K562 (cell line): Measurements from ENCODE around the gene LDLR. TPM values are rescaled to one million over a fixed set of nuclear protein-coding genes. Genes with fewer than 3 reads are reported as not detected.
A peak's percentile ranks its signal among the peaks of the same experiment; 100 is the strongest.

ENCODE experiments used
- ATAC-seq: fragments of 200-7000 bp; cut with Tn5 transposase; 3 replicates; pipeline ENCODE4 v1.9.1; 2020; ENCODE audit warnings: moderate library complexity
- BruUV-seq: library from RNA; stranded (reverse); fragments of 400-500 nt; replicated peaks from 2 replicates; lab custom pipeline; 2021; lab: Mats Ljungman, UMichigan
- CTCF ChIA-PET: fragments of 300-600 bp; formaldehyde crosslinking; extraction: SDS; loops from one replicate; lab custom pipeline; 2021; ENCODE audit warnings: low intra/inter-chr PET ratio; lab: Yijun Ruan, JAX
- POLR2A ChIA-PET: fragments of 300-600, 350-650 bp; sonication (Branson Sonifier 250); formaldehyde crosslinking; extraction: SDS; loops from one replicate; lab custom pipeline; 2021; ENCODE audit warnings: antibody characterized with exemption, inconsistent platforms; lab: Yijun Ruan, JAX
- DNase-seq, 4 experiments: peaks; one replicate each; pipeline versions ENCODE4 v3.0.0 to v3.0.0-alpha.2; 2011 to 2018; ENCODE audit warnings: low spot score in 3 of 4, mixed read lengths in 3 of 4; ENCODE audit errors: extremely low read depth in 1 of 4
- FAIRE-seq: peaks from 2 replicates; lab custom pipeline; 2011; peaks lifted over from hg19 to GRCh38; lab: Jason Lieb, UNC
- H2AFZ ChIP-seq: 2 replicates; pipeline ENCODE4 v1.6.0; 2011; ENCODE audit warnings: low read depth, low read length, control low read depth, inconsistent platforms
- H3K27ac ChIP-seq: fragments of 200-600 bp; 3 replicates; pipeline ENCODE4 v1.8.0; 2011; ENCODE audit warnings: low read depth, mild to moderate bottlenecking, control low read depth, inconsistent platforms, low read length, moderate library complexity, mixed read lengths; ENCODE audit errors: extremely low read depth
- H3K27me3 ChIP-seq, 2 experiments: fragments of 300-600 bp in 1 of 2; 2 replicates in 1 of 2; 3 replicates in 1 of 2; pipeline versions ENCODE4 v1.6.0 to v1.8.0; 2011; ENCODE audit warnings: inconsistent platforms in 2 of 2, low read length in 2 of 2, mild to moderate bottlenecking in 1 of 2, mixed read lengths in 1 of 2, moderate library complexity in 1 of 2; ENCODE audit not compliant: control insufficient read depth in 2 of 2, insufficient read depth in 2 of 2
- H3K36me3 ChIP-seq: fragments of 300-600 bp; 3 replicates; pipeline ENCODE4 v1.8.0; 2011; ENCODE audit warnings: mild to moderate bottlenecking, low read length, inconsistent platforms; ENCODE audit not compliant: control insufficient read depth, insufficient read depth
- H3K4me1 ChIP-seq, 2 experiments: fragments of 200-600 bp in 1 of 2; replicated peaks in 1 of 2; 2 replicates in 1 of 2; 3 replicates in 1 of 2; pipeline versions ENCODE4 v1.5.1 to v1.8.0; 2011; ENCODE audit warnings: inconsistent platforms in 2 of 2, low read length in 2 of 2, mild to moderate bottlenecking in 1 of 2, mixed read lengths in 1 of 2, moderate library complexity in 1 of 2; ENCODE audit not compliant: control insufficient read depth in 2 of 2, insufficient read depth in 2 of 2
- H3K4me2 ChIP-seq: 2 replicates; pipeline ENCODE4 v1.6.1; 2011; ENCODE audit warnings: low read length, control low read depth, inconsistent platforms, mixed read lengths; ENCODE audit not compliant: insufficient read depth
- H3K4me3 ChIP-seq: fragments of 200-600 bp; sonication (generic), shearing (Covaris generic); 2 replicates; pipeline ENCODE4 v1.5.1; 2016; ENCODE audit warnings: control low read depth, inconsistent platforms
- H3K79me2 ChIP-seq: fragments of 200-600 bp; 3 replicates; pipeline ENCODE4 v1.8.0; 2011; ENCODE audit warnings: low read length, inconsistent platforms; ENCODE audit not compliant: control insufficient read depth, insufficient read depth
- H3K9ac ChIP-seq, 2 experiments: 2 replicates each; pipeline versions ENCODE4 v1.6.0 to v1.6.1; 2011; ENCODE audit warnings: low read depth in 2 of 2, low read length in 2 of 2, control low read depth in 1 of 2, inconsistent platforms in 1 of 2, mild to moderate bottlenecking in 1 of 2, mixed read lengths in 1 of 2; ENCODE audit not compliant: insufficient read depth in 1 of 2
- H3K9me1 ChIP-seq: one replicate; pipeline ENCODE4 v1.6.0; 2011; ENCODE audit warnings: inconsistent platforms, mild to moderate bottlenecking, low read length, moderate library complexity; ENCODE audit not compliant: control insufficient read depth, insufficient read depth
- H3K9me3 ChIP-seq: replicated peaks from 2 replicates; pipeline ENCODE4 v1.5.1; 2011; ENCODE audit warnings: low read depth, low read length, inconsistent platforms; ENCODE audit not compliant: control insufficient read depth, insufficient read depth
- H4K20me1 ChIP-seq: replicated peaks from 2 replicates; pipeline ENCODE4 v1.6.1; 2011; ENCODE audit warnings: low read length, inconsistent platforms, mixed read lengths; ENCODE audit not compliant: control insufficient read depth, insufficient read depth
- DDX20 ChIP-seq: fragments of 450-650 bp; IDR thresholded peaks from 2 replicates; pipeline ENCODE4 v1.6.1; 2016; ENCODE audit warnings: missing genetic modification characterization, low read depth, mild to moderate bottlenecking, missing compliant biosample characterization, moderate library complexity
- MYBL2 ChIP-seq, 2 experiments: fragments of 450-650 bp in 1 of 2; sonication (generic) in 1 of 2; formaldehyde crosslinking in 1 of 2; IDR thresholded peaks; 2 replicates each; pipeline versions ENCODE4 v1.6.1 to v1.8.1; 2017 to 2022; ENCODE audit warnings: borderline replicate concordance in 1 of 2, inconsistent platforms in 1 of 2, low read depth in 1 of 2, mild to moderate bottlenecking in 1 of 2, missing genetic modification reagents in 1 of 2, moderate library complexity in 1 of 2
- NFIC ChIP-seq: fragments of 450-650 bp; IDR thresholded peaks from 2 replicates; pipeline ENCODE4 v1.6.1; 2017; ENCODE audit warnings: mild to moderate bottlenecking, inconsistent platforms
- RBM39 ChIP-seq: fragments of 200-400 bp; formaldehyde crosslinking; optimal IDR thresholded peaks from 2 replicates; pipeline ENCODE3; 2018; ENCODE audit warnings: low read depth, low read length
- ZNF431 ChIP-seq: sonication (generic); formaldehyde crosslinking; IDR thresholded peaks from 2 replicates; pipeline ENCODE4 v1.8.0; 2022; ENCODE audit warnings: mild to moderate bottlenecking, missing genetic modification reagents
- WGBS: fragments of 100-300 bp; shearing (Covaris generic); methylation state at CpG from one replicate; pipeline ENCODE4 v1.1.6; 2016; ENCODE audit warnings: low coverage, mixed read lengths; ENCODE audit not compliant: insufficient coverage; ENCODE audit errors: missing lambda C conversion rate; 5-methylcytosine and 5-hydroxymethylcytosine counted together
- in situ Hi-C: fragments of 300-500 bp; cut with MboI; formaldehyde crosslinking; loops from 4 replicates; pipeline ENCODE4 v1.15.0; 2018; ENCODE audit warnings: inconsistent platforms, mixed read lengths
- intact Hi-C: fragments of 100-400 bp; cut with micrococcal nuclease; formaldehyde crosslinking; loops from 2 replicates; pipeline ENCODE4 v1.14.2; 2022
- polyA plus RNA-seq, 8 experiments: library from polyadenylated mRNA; depleted of rRNA in 4 of 8; stranded (reverse) in 5 of 8; unstranded in 3 of 8; fragments of >200 nt; fragmentation: Nextera tagmentation in 2 of 8; fragmentation: Illumina TruSeq in 1 of 8; extraction: Ambion mirVana in 2 of 8; extraction: Trizol in 1 of 8; gene quantifications; 2 replicates each; pipeline versions ENCODE4 v1.2.1 to v1.2.3, GENCODE V29; 2011 to 2014; ENCODE audit warnings: inconsistent platforms in 1 of 8, missing spikeins in 1 of 8
- total RNA-seq, 7 experiments: library from RNA; depleted of rRNA in 6 of 7; stranded (reverse); fragments of >200 nt in 6 of 7; fragmentation: Illumina TruSeq in 2 of 7; extraction: Trizol in 2 of 7; gene quantifications; 2 replicates each; pipeline versions ENCODE4 v1.2.1 to v1.2.3, GENCODE V29; 2011 to 2021; ENCODE audit warnings: low replicate concordance in 1 of 7
- TF ChIP-seq, protein P1 (sequence below): fragments of 450-650 bp; IDR thresholded peaks from 2 replicates; pipeline ENCODE4 v1.6.1; 2016; ENCODE audit warnings: low read depth
- TF ChIP-seq, protein P2 (sequence below): sonication (generic); formaldehyde crosslinking; IDR thresholded peaks from 2 replicates; pipeline ENCODE4 v1.8.0; 2023; ENCODE audit warnings: mild to moderate bottlenecking, missing genetic modification reagents

Gene LDLR
- total and polyA plus RNA-seq, 9 of the 15 experiments (the other 6 are each of a cell fraction or from before 2014, with no cell fraction given), result 19.9 to 114 (median 56.3) TPM

DNA sequence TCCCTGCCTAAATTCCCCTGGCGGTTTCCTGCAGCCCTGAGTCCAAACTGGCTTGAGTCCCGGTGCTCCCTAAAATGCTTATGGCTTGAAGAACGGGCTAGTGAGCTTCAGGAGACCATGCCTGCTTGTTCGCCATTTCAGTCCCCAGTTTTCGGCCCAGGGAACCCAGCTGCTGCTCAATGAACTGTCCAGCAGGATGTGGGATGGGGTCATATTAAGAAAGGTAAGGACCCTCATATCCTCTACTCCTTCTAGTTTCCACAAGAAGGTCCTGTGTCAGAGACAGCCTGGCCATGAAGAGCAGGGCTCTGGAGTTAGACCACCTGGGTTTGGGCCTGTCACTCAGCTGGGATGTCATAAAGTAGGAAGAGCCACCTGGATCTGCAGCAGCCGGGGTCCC, 83.3 kb downstream of the LDLR start:
- ChIA-PET CTCF (no interaction called here), POLR2A (interaction anchor here (0.6 kb wide), 2 partner anchors 21 to 36 kb away, joined by 3 read pairs; no protein-coding TSS in a partner anchor)
- Histone ChIP-seq H3K4me1 (no peaks in the 10 kb centered on the region; a peak in 1 of 5 replicates), H3K4me2 (no peak overlapping the region), H4K20me1 (no peaks in the 10 kb centered on the region), H3K27me3 (no peaks in the 10 kb centered on the region), H3K9me3 (no peaks in the 10 kb centered on the region), H2AFZ (no peak overlapping the region), H3K27ac (no peak overlapping the region), H3K4me3 (no peak overlapping the region), H3K9ac (peak overlapping the region in 1 of 2 experiments; percentile 36; a peak in 1 of 4 replicates), H3K9me1 (no peaks in the 10 kb centered on the region), H3K36me3 (peaks cover 63% of the 10 kb centered on the region), H3K79me2 (no peaks in the 10 kb centered on the region)
- FAIRE-seq (no peak), ATAC-seq (no peak), DNase-seq (no peak)
- TF ChIP-seq RBM39 (no peak), DDX20 (no peak), MYBL2 (IDR thresholded peaks at IDR 0.05; ENCODE audit: low read depth) (no peak), MYBL2 (CRISPR knock-in tag; IDR thresholded peaks at IDR 0.05; ENCODE audit: borderline replicate concordance) (no peak), ZNF431 (no peak), NFIC (no peak)
- TF ChIP-seq, protein P1, sequence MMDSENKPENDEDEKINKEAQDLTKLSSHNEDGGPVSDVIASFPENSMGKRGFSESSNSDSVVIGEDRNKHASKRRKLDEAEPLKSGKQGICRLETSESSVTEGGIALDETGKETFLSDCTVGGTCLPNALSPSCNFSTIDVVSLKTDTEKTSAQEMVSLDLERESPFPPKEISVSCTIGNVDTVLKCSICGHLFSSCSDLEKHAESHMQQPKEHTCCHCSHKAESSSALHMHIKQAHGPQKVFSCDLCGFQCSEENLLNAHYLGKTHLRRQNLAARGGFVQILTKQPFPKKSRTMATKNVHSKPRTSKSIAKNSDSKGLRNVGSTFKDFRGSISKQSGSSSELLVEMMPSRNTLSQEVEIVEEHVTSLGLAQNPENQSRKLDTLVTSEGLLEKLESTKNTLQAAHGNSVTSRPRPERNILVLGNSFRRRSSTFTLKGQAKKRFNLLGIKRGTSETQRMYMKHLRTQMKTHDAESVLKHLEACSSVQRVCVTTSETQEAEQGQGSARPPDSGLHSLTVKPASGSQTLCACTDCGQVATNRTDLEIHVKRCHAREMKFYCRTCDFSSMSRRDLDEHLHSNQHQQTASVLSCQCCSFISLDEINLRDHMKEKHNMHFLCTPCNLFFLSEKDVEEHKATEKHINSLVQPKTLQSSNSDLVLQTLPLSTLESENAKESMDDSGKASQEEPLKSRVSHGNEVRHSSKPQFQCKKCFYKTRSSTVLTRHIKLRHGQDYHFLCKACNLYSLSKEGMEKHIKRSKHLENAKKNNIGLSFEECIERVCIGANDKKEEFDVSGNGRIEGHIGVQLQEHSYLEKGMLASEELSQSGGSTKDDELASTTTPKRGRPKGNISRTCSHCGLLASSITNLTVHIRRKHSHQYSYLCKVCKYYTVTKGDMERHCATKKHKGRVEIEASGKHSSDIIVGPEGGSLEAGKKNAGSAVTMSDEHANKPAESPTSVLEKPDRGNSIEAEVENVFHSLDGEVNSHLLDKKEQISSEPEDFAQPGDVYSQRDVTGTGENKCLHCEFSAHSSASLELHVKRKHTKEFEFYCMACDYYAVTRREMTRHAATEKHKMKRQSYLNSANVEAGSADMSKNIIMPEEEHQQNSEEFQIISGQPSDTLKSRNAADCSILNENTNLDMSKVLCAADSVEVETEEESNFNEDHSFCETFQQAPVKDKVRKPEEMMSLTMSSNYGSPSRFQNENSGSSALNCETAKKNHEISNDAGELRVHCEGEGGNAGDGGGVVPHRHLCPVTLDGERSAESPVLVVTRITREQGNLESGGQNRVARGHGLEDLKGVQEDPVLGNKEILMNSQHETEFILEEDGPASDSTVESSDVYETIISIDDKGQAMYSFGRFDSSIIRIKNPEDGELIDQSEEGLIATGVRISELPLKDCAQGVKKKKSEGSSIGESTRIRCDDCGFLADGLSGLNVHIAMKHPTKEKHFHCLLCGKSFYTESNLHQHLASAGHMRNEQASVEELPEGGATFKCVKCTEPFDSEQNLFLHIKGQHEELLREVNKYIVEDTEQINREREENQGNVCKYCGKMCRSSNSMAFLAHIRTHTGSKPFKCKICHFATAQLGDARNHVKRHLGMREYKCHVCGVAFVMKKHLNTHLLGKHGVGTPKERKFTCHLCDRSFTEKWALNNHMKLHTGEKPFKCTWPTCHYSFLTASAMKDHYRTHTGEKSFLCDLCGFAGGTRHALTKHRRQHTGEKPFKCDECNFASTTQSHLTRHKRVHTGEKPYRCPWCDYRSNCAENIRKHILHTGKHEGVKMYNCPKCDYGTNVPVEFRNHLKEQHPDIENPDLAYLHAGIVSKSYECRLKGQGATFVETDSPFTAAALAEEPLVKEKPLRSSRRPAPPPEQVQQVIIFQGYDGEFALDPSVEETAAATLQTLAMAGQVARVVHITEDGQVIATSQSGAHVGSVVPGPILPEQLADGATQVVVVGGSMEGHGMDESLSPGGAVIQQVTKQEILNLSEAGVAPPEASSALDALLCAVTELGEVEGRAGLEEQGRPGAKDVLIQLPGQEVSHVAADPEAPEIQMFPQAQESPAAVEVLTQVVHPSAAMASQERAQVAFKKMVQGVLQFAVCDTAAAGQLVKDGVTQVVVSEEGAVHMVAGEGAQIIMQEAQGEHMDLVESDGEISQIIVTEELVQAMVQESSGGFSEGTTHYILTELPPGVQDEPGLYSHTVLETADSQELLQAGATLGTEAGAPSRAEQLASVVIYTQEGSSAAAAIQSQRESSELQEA, result no peak
- TF ChIP-seq, protein P2, sequence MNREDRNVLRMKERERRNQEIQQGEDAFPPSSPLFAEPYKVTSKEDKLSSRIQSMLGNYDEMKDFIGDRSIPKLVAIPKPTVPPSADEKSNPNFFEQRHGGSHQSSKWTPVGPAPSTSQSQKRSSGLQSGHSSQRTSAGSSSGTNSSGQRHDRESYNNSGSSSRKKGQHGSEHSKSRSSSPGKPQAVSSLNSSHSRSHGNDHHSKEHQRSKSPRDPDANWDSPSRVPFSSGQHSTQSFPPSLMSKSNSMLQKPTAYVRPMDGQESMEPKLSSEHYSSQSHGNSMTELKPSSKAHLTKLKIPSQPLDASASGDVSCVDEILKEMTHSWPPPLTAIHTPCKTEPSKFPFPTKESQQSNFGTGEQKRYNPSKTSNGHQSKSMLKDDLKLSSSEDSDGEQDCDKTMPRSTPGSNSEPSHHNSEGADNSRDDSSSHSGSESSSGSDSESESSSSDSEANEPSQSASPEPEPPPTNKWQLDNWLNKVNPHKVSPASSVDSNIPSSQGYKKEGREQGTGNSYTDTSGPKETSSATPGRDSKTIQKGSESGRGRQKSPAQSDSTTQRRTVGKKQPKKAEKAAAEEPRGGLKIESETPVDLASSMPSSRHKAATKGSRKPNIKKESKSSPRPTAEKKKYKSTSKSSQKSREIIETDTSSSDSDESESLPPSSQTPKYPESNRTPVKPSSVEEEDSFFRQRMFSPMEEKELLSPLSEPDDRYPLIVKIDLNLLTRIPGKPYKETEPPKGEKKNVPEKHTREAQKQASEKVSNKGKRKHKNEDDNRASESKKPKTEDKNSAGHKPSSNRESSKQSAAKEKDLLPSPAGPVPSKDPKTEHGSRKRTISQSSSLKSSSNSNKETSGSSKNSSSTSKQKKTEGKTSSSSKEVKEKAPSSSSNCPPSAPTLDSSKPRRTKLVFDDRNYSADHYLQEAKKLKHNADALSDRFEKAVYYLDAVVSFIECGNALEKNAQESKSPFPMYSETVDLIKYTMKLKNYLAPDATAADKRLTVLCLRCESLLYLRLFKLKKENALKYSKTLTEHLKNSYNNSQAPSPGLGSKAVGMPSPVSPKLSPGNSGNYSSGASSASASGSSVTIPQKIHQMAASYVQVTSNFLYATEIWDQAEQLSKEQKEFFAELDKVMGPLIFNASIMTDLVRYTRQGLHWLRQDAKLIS (CRISPR knock-in tag), result no peak
- WGBS, result 81% methylated on average over 5 of the region's 6 CpGs
- no TSS peak for BruUV-seq
- in situ Hi-C loops (no loop called here), intact Hi-C loops (no loop called here)
